AG20443 (cell line): ENCODE measurements around the gene SLC35E1.
A peak's percentile ranks its signal among the peaks of the same experiment; 100 is the strongest.
"Not testable (repeated sequence)": the region's sequence is repeated elsewhere in the genome, so short reads cannot be mapped to it uniquely, and the experiment has no call there.

ENCODE experiments used
- DNase-seq: peaks from one replicate; pipeline ENCODE4 v3.0.0; 2012; ENCODE audit warnings: low spot score, mixed read lengths

Gene SLC35E1

DNA sequence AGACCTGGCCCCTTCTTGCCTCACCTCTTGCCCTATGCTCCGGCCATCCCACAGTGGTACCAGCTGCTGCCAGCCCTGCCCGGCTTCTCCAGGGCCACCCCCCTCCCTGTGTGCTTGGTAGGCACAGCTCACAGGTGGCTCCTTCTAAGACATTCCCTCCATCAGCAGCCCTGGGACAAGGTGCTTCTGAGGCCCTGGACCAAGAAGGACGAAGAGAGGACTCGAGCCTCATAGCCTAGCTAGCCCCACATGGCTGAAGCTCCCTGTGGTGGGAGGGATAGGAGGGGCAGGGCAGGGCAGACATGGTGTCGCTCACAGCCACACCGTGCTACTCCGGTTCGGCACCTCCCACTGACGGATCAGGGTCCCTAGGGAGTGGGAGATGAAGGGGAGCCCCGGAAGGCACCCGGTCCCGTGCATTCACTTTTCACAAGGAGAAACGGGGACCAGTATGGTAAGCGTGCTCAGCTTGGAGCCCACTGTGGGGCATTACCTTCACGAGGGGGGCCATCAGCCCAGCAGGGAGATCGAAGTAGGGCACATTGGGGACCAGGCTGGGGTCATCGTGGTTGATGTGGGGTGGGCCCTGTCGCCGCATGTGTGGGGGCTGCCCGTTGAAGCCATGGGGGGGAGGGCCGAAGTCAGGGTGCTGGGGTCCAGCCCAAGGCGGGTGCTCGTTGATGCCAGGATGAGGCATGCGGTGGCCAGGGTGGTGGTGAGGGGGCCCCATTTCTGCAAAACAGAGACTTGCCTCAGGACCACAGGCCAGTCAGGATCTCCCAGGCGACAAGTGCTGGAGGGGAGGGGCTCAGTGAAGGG, 49.4 kb downstream of the SLC35E1 start:
- DNase-seq, result peak; percentile 8

DNA sequence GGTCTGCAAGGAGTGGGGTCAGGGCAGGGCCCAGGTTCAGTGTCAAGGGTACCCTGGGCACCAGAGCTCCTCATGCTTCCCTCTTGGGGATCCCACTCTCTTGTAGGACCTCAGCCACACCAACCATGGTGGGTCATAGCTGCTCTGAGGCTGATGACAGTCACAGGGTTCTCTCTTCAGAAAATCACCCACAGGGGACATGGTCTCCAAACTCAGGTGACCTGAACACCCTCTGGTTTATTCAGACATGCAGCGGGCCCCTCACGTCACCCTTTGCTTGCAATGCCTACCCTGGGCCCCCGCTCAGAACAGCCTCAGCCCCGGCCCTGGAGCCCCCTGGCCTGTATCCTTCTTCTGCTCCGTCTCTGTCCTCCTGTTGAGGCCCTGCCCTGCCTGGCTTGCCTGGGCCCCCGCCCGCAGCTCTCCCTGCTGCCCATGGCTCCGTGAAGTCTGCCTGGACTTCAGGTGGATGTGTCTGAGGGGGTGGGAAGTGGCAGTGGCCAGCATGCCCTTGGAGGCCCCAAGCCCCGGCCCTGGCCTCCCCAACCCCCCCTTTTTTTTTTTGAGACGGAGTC, 50.4 kb downstream of the SLC35E1 start:
- DNase-seq, result peak; percentile 9

DNA sequence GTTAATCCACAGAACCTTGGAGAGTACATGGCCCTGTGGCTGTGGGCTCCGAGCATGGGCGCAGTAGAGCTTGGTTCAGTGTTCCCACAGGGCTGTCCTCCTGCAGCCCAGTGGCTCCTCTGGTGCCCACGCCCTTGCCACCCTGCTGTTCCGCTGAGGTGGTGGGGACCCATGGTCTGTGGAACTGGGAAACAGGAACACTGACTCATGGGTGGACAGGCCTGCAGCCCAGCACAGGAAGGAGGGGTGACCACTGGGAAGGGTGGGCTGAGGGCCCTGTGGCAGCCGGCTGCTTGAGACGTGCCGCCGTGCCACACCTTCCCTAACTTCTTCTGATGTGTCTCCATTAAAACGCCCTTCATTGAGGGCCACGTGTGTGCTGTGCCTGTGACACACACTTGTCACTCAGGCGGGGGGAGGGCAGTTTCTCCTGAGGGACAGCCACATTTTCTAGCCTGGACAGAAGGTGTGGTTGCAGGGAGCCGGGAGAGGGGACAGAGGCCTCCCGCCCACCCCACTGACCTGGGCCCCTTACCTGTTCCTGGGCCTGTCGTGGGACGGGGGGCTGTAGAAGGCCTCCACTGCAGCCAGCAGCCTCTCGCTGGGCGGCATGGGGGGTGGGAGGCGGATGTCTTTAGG, 51.1 kb downstream of the SLC35E1 start:
- peak; percentile 13 for DNase-seq

DNA sequence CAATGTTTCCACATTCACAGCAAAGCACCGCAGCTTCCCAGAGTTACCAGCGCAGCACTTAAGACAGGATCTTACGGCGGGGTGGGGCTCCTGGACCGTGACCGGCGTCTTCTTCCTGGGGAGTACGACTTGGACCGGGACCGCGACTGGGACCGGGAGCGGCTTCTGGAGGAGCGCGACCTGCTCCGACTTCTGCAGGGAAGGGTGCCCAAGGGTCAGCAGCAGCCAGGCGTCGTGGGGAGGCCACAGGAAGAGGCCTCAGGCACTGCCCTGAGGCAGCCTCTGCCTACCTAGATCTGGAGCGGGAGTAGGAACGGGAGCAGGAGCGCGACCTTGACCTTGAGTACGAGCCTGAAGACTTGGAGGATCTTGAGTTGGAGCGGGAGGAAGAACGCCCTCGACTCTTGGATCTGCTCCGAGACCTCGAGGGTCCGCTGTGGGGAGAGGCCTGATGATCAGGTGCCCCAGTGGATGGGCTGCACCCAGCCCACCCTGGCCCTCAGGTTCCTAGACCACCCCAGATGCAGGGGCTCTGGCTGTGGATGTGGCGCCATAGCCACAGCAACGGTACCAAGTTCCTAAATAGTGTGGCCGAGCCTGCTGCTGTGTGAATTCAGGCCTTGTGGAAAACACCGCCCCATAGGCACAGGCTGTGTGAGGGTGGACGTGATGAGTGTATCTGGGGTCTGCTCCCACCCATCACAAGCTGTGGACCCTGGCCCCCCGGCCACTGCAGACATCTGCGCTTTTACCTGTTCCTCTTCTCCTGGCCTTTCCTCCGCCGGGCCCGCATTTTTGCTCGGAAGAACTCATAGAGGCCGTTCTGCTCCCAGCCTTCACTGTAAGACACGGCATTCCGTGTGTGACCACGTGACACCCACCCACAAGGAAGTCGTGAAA, 51.9 kb downstream of the SLC35E1 start:
- DNase-seq, result peak; percentile 7

DNA sequence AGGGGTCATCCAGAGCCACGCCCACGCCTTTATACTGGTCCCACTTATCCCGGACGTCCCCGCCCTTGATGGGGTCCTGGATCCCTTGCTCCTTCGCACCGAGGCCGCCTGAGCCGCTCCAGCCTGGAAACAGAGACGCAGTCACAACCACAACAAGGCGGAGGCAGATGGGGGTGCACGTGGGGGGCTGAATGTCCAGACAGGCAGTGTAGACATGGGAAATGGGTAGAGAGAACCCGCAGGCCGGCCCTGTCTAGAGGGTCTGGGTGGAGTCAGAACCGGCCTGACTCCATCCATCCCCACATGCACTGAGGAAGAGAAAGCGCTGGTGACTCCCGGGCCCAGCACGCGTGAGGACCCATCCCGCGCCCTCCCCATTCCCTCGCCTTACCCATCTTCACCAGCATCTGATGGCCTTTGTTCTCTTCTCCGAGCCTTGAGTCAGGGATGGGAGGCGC, 53.0 kb downstream of the SLC35E1 start:
- no peak for DNase-seq

DNA sequence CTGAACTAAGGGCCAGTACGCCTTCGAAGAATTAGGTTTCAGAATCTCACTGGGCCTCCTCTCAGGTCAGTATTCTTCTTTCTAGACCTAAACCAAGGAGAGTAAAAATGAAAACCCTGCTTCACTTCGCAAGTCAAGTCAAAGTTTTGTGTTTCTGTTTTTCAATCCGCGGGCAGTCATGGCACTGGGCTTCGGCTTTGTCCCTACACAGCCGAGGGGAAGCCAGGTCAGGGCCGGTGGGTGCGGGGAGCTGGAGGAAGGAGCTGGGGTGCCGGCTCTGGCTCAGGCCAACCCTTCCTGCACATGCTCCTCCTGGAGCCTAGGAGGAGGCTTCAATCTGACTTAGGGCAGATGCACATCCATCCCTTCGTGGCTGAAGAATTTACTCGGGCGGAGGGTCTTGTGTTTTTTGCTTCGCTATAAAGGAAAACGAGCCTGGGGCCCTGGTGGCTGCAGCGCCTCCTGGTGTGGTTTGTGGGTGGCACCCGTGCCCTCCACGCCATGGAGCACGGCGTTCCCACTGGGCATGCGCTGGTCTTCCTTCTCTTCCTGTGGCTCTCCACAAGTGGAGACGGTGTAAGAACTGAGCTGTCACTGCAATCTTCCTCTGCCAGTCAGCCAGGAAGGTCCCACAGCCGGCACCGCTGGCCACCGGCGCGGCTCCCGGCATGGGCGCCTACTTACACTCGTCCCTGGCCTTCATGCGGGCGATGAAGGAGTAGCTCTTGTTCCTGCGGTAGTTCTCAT, 53.6 kb downstream of the SLC35E1 start:
- DNase-seq, result no peak

DNA sequence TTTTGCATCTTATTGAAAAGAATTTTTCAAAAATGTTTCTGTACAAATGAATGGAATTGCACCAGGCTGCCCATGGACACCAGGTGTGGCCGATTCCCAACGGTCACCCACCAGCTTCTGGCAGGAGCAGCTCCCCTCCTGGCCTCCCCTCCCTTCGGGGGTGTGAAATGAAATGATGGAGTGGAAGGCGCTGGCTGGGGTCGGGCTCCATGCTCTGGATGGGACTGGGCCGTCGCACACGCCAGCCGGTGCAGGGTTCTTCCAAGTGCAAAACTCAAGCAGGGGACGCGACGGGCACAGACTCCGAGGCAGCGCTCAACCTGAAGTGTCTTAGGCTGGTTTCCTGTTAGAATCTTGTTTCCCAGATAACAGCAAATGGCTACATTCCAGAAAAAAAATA, 54.2 kb downstream of the SLC35E1 start:
- DNase-seq, result no peak

DNA sequence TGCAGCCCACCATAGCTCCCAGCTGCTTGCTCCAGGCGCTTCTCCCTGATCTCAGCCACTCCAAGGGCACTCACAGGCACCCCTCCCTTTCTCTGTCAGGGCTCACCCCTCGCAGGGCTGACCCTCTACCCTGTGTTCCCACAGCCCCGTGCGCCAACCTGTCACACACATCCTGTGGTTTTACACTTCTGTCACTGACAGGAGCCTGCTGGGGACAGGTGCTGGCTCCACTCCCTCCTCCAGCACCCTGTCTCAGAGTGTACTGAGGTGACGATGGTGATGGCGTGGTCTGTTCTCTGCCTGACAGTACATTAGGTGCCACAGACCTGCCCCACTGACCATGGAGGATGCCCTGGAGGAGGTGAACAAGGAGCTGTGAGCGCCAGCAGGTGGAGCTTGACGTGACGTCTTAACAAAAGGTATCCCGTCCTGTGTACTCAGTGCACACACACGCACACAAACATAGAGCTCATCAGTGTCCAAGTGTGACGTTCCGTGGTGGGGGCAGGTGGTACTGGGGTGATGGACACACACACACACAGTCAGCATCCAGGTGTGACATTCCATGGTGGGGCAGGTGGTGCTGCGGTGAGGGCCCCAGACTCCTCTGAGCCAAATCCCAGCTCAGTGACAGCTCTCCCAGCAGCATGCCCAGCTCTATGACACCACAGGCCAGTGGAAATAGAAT, 55.1 kb downstream of the SLC35E1 start:
- no peak for DNase-seq

DNA sequence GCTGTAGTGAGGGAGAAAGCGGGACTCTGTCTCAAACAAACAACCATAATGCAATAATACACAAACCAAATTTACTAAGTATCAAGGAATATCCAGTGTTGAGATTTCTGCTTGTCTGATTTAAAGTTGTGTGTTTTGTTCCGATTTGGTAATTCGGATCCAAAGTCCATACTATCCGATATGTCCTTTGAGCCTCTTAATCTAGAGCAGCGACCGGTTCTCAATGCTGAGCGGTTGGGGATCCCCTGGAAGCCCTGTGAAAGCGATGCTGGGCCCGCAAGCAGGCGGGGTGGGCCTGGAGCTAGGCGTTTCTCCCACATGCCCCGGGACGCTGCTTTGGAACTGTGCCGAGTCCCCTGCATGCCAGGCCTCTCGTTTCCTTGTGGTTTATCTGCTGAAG, 55.8 kb downstream of the SLC35E1 start:
- DNase-seq, result peak; percentile 5

DNA sequence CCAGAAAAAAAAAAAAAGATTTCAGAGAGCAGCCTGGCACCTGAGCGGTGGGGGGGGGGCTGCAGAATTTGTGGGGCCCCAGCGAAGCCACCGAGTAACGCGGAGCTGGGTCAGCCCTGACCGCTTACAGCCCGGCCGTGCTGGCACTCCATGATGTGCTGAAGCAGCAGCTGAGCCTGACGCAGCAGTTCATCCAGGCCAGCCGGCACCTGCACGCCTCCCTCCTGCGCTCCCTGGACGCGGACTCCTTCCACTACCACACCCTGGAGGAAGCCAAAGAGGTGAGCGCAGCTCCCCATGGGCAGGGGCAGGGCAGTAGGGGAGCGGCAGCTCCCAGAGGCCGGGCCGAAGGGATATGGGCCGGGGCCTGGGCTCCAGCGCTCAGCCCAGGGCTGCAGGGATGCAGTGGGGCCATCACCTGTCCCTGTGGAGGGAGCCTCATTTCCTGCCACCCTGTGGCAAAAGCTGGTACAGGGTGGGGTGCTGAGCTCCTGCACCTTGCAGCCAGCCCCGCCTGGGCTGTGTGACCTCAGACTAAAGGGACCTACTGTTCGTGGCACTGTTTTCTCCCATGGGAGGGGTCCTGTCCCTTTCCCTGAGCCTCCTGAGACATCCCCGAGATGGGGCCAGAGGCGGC, 57.7 kb downstream of the SLC35E1 start:
- DNase-seq, result peak; percentile 3

DNA sequence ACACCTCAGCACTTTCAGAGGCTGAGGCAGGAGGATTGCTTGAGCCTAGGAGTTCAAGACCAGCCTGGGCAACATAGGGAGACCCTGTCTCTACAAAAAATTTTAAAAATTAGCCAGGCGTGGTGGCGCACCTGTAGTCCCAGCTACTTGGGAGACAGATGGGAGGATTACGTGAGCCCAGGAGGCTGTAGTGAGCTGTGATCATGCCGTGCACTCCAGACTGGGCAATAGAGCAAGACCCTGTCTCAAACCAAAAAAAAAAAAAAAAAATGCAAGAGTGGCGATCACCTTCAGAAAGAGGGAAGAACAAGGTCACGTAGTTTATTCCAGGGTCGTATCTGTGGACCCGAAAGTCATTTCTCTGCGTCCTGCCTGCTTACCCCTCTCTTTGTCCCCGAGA, 59.6 kb downstream of the SLC35E1 start:
- not testable (repeated sequence) for DNase-seq

DNA sequence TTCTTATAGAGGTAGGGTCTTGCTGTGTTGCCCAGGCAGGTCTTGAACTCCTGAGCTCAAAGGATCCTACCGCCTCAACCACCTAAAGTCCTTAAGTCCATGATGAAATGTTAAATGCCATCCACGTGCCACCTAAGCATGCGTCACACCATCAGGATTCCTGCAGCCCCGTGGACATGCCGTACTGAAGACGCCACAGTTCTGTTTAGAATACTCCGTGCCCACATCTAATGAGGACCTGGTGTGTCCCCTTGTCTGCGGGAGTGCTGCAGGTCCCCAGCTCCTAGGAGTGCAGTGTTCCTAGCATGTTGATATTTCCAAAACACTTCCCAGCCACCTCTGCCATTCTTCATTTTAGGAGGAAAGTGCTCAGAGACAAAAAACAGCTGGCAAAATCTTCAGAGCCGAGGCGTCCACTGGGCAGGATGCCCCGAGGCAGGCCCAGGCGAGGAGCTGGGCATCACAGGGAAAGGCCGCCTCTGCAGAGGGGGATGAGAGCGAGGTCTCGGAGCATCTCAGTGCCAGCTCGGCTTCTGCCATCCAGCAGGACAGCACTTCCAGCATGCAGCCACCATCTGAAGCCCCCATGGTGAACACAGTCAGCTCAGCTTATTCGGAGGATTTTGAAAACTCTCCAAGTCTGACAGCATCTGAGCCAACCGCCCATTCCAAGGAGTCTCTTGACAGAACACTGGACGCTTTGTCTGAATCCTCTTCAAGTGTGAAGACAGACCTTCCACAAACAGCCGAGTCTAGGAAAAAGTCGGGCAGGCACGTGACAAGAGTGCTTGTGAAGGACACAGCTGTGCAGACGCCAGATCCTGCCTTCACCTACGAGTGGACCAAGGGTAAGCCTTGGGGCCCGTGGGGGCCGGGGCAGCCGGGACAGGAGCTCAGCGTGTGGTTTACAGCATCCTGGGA, 62.8 kb downstream of the SLC35E1 start:
- no peak for DNase-seq

DNA sequence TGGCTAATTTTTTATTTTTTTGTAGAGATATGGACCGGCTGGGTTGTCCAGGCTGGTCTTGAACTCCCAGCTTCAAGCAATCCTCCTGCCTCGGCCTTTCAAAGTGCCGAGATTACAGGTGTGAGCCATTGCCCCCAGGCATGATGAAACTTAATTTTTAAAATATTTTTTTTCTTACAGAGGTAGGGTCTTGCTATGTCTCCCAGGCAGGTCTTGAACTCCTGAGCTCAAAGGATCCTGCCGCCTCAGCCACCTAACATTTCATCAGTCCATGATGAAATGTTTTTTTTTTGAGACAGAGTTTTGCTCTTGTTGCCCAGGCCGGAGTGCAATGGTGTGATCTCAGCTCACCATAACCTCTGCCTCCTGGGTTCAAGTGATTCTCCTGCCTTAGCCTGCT, 63.7 kb downstream of the SLC35E1 start:
- DNase-seq, result no peak

DNA sequence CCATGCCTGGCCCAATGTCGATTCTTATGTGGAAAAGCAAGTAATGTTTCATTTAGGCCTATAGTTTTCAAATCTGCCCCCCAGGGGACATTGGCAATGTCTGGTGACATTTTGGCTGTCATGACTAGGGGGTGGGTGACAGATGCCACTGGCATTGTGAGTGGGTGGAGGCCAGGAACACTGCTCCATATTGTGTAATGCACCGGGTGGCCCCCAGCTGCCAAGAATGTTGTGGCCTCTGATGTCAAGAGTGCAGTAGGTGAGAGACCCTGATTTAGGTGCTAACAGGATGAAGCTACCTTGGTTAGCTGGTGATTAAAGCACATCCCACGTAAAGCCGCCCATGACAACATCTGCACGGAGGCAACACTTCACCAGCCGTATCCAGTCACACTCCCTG, 65.3 kb downstream of the SLC35E1 start:
- peak; percentile 31 for DNase-seq

DNA sequence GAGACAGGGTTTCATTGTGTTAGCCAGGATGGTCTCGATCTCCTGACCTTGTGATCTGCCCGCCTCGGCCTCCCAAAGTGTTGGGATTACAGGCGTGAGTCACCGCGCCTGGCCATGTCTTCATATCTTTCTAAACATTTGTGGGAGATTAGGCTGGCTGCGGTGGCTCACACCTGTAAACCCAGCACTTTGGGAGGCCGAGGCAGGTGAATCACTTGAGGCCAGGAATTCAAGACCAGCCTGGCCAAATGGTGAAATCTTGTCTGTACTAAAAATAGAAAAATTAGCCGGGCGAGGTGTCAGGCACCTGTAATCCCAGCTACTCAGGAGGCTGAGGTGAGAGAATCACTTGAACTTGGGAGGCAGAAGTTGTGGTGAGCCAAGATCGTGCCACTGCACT, 66.1 kb downstream of the SLC35E1 start:
- DNase-seq, result not testable (repeated sequence)

DNA sequence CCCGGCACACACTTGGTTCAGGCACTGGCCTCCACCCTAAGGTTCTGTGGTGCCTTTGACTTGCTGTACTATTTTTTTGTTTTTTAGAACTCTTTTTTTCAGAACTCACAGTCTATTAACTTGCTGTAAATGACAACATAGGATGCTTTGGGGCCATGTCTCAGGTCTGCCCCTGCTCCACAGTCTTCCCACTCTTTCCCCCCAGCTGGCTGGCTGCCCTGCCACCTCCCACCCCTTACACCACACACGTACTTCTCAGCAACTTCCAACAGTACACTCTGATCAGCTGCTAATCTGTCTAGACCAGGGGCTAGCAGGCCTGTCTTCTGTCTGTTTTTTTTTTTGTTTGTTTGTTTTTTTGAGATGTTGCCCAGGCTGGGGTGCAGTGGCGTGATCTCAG, 67.9 kb downstream of the SLC35E1 start:
- no peak for DNase-seq
